ENCODE measurements around the gene AKNA.

The AKNA gene

GRCh38 chr9:114376586-114377445 lies 11.0 kb downstream of the AKNA start:
- DNase-seq (ENCODE audit: low spot score) = no peak

GRCh38 chr9:114375386-114376175 lies 12.2 kb downstream of the AKNA start:
- DNase-seq (ENCODE audit: low spot score) = no peak

GRCh38 chr9:114374936-114375335 lies 12.8 kb downstream of the AKNA start:
- no peak for DNase-seq (ENCODE audit: low spot score)

GRCh38 chr9:114373960-114374730 lies 13.6 kb downstream of the AKNA start:
- no peak for DNase-seq (ENCODE audit: low spot score)

DNA sequence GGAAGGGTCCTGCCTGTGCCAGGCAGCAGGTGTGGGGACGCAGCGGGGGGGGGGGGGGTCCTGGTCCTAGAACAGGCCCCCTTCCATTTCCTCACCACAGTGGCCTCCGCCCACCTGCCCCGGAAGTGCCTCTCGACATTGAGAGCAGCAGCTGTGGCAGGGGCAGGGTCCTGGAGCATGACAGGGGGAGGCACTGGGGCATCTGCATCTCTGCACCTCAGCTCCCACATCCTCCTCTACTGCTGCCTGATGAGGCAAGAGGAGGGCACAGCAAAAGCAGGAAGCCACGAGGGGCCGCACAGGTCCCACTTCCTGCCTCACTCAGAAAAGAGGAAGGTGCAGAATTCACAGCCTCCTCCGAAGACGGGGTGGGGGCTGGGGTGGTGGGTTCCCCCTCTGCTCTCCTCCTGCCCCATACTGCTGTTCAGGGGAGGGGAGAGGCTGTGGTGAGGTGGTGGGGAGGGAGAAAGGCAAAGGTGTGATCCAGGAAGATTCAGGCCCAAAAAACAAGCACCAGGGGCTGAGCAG lies 14.8 kb downstream of the AKNA start:
- no peak for DNase-seq (ENCODE audit: low spot score)

GRCh38 chr9:114371973-114372917 lies 15.5 kb downstream of the AKNA start:
- DNase-seq (ENCODE audit: low spot score) = no peak

DNA sequence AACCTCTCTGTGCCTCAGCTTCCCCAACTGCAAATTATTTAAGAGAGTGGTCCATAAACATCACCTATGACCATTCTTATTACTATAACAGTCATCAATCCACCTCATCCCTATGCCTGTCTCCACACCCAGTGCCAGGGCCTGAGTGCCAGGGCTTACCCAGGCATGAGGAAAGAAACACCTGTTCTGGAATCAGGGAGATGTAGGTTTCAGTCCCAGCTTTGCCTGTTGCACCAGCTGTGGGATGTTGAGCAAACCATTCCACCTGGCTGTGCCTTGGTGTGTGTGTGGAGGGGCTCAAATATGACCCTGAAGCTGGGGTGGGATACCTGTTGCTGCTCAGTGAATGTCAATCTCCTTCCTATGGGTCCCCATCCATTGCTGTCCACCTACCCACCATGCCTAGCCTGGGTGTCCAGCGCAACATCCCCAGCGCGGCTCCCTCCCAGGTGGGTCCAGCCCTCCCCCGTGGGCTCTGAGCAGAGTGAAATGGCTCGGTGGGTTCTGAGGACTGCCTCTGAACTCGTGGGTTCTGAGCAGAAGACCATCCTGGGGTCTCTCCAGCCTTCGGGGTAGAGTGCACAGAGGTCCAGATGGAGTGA lies 16.3 kb downstream of the AKNA start:
- no peak for DNase-seq (ENCODE audit: low spot score)

DNA sequence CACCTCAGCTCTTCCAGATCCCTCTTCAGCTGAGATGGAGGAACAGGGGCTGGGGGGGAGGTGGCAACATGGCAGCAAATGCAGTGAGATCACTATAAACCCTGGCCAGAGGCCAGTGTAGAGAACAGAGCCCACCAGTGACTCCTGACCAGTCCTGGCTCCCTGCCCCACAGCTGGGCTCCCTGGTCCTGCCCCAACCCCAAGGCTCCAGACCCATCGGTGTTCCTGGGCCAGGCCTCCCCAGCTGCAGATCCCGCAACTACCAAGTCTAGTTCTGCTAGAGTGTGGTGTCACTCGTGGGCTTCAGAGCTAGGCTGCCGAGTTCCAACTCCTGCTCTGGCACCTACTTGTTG lies 16.8 kb downstream of the AKNA start:
- no peak for DNase-seq (ENCODE audit: low spot score)

- DNase-seq (ENCODE audit: low spot score) = peak; percentile 91
These were observed 17.4 kb downstream of the AKNA start for GRCh38 chr9:114370251-114370967.

- no peak for DNase-seq (ENCODE audit: low spot score)
These were observed 18.3 kb downstream of the AKNA start for GRCh38 chr9:114369216-114370130.

DNA sequence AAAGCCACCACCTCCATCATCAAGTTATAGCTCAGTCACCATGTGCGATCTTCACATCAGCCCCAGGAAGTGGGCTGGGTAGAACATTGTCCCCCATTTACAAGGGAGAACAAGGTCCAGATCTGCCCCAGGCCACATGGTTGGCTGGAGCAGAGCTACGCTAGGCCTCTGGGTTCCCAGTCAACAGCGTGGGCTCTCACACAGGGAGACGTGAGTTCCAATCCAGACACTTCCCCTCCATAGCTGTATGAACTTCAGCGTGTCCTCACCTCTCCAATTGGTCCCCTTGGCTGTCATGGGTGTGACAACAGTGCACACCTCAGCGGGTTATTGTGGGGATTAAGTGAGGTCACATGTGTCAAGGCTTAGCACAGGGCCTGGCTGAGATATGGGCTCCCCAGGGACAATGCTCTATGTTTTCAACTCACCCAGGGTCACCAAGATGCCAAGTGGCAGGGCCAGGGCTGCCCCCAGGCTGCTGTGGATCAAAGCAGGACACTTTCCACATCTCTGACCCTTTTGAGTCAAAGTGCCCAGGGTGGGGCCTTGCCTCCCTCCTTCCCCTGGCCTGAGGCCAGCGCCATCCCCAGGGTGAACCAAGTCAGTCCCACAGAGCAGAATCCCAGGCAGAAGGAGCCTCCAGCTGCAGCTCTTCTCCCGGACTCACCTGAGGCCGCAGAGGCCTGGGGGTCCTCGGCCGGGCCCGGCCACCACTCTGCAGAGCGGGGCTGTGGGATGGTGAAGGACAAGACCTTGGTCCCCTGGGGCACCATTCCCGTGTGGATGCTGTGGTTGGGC lies 19.8 kb downstream of the AKNA start:
- DNase-seq (ENCODE audit: low spot score) = no peak

- DNase-seq (ENCODE audit: low spot score) = no peak
These were observed 20.4 kb downstream of the AKNA start for GRCh38 chr9:114367366-114367765.

DNA sequence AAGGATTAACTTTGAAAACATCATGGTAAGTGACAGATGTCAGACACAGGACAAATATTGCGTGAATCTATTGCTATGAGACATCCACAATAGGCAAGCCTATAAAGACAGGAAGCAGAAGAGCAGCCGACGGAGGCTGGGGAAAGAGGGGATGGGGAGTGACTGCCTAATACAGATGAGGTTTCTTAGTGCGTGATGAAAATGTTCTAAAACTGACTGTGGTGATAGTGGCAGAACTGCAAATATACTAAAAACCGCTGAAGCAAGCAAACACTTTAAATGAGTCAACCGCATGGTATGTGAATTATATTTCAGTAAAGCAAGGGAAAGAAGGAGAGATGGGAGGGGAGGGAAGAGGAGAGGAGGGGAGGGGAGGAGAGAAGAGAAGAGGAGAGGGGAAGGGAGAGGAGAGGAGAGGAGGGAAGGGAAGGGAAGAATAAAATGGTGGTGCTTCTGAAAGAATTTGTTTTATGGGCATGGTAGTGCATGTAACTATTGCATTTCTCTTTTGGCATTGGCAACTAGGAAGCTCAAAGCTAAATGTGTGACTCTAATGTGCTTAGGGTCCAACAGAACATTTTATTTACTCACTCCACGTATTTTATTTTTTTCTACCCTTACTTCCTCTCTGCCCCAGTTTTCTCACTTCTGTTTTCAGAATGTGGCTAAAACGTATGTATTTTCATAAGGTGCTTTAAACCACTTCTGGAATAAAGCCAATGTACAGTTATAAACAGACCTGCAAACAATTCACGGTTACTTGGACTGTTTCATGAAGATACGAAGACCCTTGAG lies 21.3 kb downstream of the AKNA start:
- DNase-seq (ENCODE audit: low spot score) = no peak

- DNase-seq (ENCODE audit: low spot score) = no peak
These were observed 22.6 kb downstream of the AKNA start for GRCh38 chr9:114365194-114365593.

GRCh38 chr9:114364134-114365041 lies 23.4 kb downstream of the AKNA start:
- DNase-seq (ENCODE audit: low spot score) = no peak

GRCh38 chr9:114363424-114363823 lies 24.4 kb downstream of the AKNA start:
- no peak for DNase-seq (ENCODE audit: low spot score)

Measured in D341Med (cell line).